Endothelial cell (in vitro differentiated cells): Measurements from ENCODE around the gene C1RL. TPM values are rescaled to one million over a fixed set of nuclear protein-coding genes. Genes with fewer than 3 reads are reported as not detected.

Source experiments
- DNase-seq: peaks from one replicate; pipeline ENCODE4 v3.0.0; 2021; ENCODE audit warnings: low spot score
- H3K27ac Mint-ChIP-seq: one replicate; pipeline ENCODE4 v1.8.0; 2021; ENCODE audit warnings: mixed read lengths, inconsistent platforms; ENCODE audit not compliant: unreplicated experiment
- H3K27me3 Mint-ChIP-seq: one replicate; pipeline ENCODE4 v1.8.0; 2021; ENCODE audit warnings: mild to moderate bottlenecking, moderate library complexity, mixed read lengths, inconsistent platforms; ENCODE audit not compliant: unreplicated experiment
- H3K36me3 Mint-ChIP-seq: one replicate; pipeline ENCODE4 v1.8.0; 2021; ENCODE audit warnings: mild to moderate bottlenecking, low read depth, mixed read lengths, inconsistent platforms; ENCODE audit not compliant: unreplicated experiment
- H3K4me1 Mint-ChIP-seq: one replicate; pipeline ENCODE4 v1.8.0; 2021; ENCODE audit warnings: mild to moderate bottlenecking, mixed read lengths, inconsistent platforms; ENCODE audit not compliant: unreplicated experiment
- H3K4me3 Mint-ChIP-seq: one replicate; pipeline ENCODE4 v1.8.0; 2021; ENCODE audit warnings: mild to moderate bottlenecking, mixed read lengths, inconsistent platforms; ENCODE audit not compliant: unreplicated experiment
- H3K9me3 Mint-ChIP-seq: one replicate; pipeline ENCODE4 v1.8.0; 2021; ENCODE audit warnings: mixed read lengths, inconsistent platforms; ENCODE audit not compliant: unreplicated experiment
- CTCF ChIP-seq: fragments of 200-600 bp; sonication (generic); IDR thresholded peaks from one replicate; pipeline ENCODE4 v1.5.0; 2021; ENCODE audit warnings: antibody characterized with exemption; ENCODE audit not compliant: unreplicated experiment
- total RNA-seq: library from RNA; stranded (reverse); fragmentation: NEBNext Ultra II Directional; extraction: Animal tissue kit (Norgen Biotek cat#: 25700); gene quantifications from one replicate; pipeline ENCODE4 v1.2.1, GENCODE V29; 2021; ENCODE audit not compliant: unreplicated experiment

Gene C1RL
- total RNA-seq, 1 donor from 2014 or later = 62.3 TPM

DNA sequence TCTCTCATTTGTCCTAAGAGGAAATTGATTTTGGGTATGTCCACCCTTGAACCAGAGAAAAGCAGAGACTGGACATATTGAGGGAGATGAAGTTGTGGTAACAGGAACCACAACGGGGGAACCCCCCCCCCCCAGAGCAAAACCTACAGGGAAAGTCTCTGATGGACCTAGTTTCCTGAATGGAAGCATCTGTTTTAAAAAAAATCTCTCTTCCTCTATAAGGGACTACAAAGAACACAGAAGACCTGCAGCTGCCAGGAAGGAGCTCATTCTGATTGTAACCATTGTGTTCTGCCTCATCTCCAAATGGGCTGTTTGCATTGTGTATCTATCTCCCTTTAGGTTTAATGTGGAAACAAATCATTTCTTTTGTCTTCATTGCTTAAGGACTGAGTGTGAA lies 35.1 kb downstream of the C1RL start:
- peak overlapping the region; percentile 90 for H3K27ac Mint-ChIP-seq

DNA sequence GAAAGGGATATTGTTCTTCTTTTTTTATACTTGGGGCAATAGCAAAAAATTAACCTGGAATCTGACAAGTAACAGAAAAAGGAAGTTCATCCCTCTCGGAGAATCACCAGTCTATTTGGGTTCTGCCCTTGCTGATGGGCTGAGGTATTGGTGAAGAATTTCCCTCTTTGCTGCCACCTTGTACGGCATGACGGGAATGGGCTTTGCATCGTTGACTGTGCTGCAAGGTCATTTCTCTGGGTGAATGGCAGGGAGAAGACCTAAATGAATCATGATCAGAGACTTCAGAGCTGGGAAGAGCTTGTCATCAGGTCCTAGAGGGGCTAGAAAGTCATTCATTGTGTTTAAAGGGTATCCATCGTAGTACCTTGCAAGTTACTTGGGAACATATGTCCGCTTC lies 36.5 kb downstream of the C1RL start:
- DNase-seq = no peak
- peaks cover 36% of the 10 kb centered on the region for H3K4me1 Mint-ChIP-seq
- H3K9me3 Mint-ChIP-seq = no peaks in the 10 kb centered on the region
- H3K27me3 Mint-ChIP-seq = peaks cover 9% of the 10 kb centered on the region
- H3K36me3 Mint-ChIP-seq = no peaks in the 10 kb centered on the region
- no peak for TF ChIP-seq CTCF
- no peak overlapping the region for H3K4me3 Mint-ChIP-seq
- H3K27ac Mint-ChIP-seq = no peak overlapping the region

More for the DNA sequence above, 35.1 kb downstream of the C1RL start:
- H3K4me3 Mint-ChIP-seq = no peak overlapping the region
- DNase-seq = no peak
- TF ChIP-seq CTCF = no peak
- peaks cover 6% of the 10 kb centered on the region for H3K27me3 Mint-ChIP-seq
- H3K4me1 Mint-ChIP-seq = peaks cover 36% of the 10 kb centered on the region
- no peaks in the 10 kb centered on the region for H3K9me3 Mint-ChIP-seq
- H3K36me3 Mint-ChIP-seq = no peaks in the 10 kb centered on the region

- H3K4me1 Mint-ChIP-seq = peaks cover 35% of the 10 kb centered on the region
- H3K9me3 Mint-ChIP-seq = no peaks in the 10 kb centered on the region
- no peak for DNase-seq
- no peak for TF ChIP-seq CTCF
- H3K27ac Mint-ChIP-seq = no peak overlapping the region
- H3K4me3 Mint-ChIP-seq = no peak overlapping the region
- H3K27me3 Mint-ChIP-seq = peaks cover 9% of the 10 kb centered on the region
- no peaks in the 10 kb centered on the region for H3K36me3 Mint-ChIP-seq
These were observed 37.0 kb downstream of the C1RL start for GRCh38 chr12:7072035-7072434.

DNA sequence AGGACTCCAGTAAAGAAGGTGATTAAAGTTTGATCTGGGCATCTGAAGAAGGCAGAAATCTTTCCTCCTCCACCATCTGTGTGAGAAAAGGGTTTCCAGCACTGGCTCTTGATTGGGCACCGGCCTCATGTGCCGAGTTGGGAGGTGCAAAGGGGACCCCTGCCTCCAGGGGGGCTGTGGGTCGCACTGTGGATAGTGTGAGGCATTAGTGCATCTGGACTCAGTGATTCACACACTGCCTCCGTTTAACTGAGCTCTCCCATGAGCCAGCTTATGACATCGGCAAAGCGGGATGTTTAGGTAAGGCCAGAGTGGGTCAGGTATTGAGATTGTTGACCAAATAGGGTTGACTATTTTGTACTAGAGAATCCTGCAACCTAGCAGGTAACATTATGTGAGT lies 39.6 kb downstream of the C1RL start:
- H3K4me3 Mint-ChIP-seq = no peak overlapping the region
- H3K9me3 Mint-ChIP-seq = no peaks in the 10 kb centered on the region
- peaks cover 17% of the 10 kb centered on the region for H3K4me1 Mint-ChIP-seq
- no peak for DNase-seq
- no peak overlapping the region for H3K27ac Mint-ChIP-seq
- H3K36me3 Mint-ChIP-seq = no peaks in the 10 kb centered on the region
- TF ChIP-seq CTCF = no peak
- H3K27me3 Mint-ChIP-seq = peaks cover 4% of the 10 kb centered on the region

DNA sequence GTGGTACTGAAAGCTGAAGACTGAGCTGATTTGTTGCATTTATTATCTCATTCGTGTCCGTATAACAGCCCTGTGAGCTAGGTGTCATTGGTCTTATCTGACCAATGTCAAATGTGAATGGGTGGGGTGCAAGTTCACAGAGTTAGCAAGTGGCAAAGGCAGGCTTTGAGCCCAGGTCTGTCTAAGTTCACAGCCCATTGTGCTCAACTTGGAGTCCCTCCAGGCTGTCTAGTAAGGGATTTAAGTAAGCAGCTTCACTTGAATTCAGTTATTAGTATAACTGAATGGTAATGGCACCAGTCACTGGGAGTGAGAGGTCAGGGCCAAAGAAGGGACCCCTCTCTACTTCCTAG lies 40.0 kb downstream of the C1RL start:
- H3K9me3 Mint-ChIP-seq = no peaks in the 10 kb centered on the region
- peaks cover 4% of the 10 kb centered on the region for H3K27me3 Mint-ChIP-seq
- no peaks in the 10 kb centered on the region for H3K36me3 Mint-ChIP-seq
- no peak overlapping the region for H3K4me3 Mint-ChIP-seq
- H3K27ac Mint-ChIP-seq = no peak overlapping the region
- DNase-seq = no peak
- H3K4me1 Mint-ChIP-seq = peaks cover 13% of the 10 kb centered on the region
- no peak for TF ChIP-seq CTCF
